ENCODE measurements around the gene MEG3. TPM values are rescaled to one million over a fixed set of nuclear protein-coding genes. Genes with fewer than 3 reads are reported as not detected.

MEG3 gene
- total and polyA plus RNA-seq, 2 of the 4 experiments (the other 2 are of a cell fraction), result 31.5 to 556 TPM

DNA sequence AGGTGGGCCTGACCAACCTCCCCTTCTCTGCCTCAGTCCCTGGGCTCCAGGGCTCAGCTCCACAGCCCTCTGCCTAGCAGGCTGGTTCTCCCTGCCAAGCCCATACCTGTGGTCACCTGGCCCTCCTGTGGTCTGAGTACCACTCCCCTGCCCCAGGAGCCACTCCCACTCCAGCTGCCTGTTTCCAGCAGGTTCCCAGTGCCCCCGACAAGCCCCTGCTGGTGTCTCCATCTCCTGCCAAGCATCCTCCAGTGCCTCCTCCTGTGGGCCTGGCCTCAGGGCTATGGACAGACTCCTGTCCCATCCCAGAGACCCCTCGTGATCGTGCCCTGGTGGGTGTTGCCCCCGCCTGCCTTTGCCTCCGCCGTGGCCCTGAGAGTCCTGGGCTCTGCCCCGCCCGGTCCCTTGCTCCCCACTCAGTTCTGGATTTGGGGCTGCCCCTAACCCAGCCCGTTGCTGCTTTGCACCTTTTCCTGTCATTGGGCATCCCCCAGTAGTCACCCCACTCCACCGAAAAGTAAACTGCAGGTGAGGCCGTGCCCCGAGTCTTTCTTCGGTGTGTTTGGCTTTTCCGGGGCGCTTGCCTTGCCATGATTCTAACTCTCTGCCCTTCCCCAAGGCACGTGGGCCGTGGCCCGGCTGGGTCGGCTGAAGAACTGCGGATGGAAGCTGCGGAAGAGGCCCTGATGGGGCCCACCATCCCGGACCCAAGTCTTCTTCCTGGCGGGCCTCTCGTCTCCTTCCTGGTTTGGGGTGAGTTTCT, 9.8 kb downstream of the MEG3 start:
- H3K4me2 ChIP-seq (ENCODE audit: low read depth, low read length), result no peak overlapping the region
- CTCF ChIA-PET, result no interaction called here
- no peak overlapping the region for H2BK20ac ChIP-seq (ENCODE audit: low read depth, low read length)
- no peak overlapping the region for H2BK15ac ChIP-seq (ENCODE audit: low read depth, low read length)
- no peak for ATAC-seq (ENCODE audit: low read depth)
- H4K20me1 ChIP-seq (ENCODE audit: insufficient read depth, low read length), result peaks cover 98% of the 10 kb centered on the region
- H2AK9ac ChIP-seq (replicated peaks; ENCODE audit: low read depth, low read length, poor library complexity), result peak overlapping the region; percentile 23
- H3K36me3 ChIP-seq (ENCODE audit: control insufficient read depth, insufficient read depth, low read length), result peaks cover 79% of the 10 kb centered on the region
- H3K4me1 ChIP-seq (ENCODE audit: control insufficient read depth, insufficient read depth, low read length), result peaks cover 7% of the 10 kb centered on the region
- H4K91ac ChIP-seq (ENCODE audit: insufficient read depth, low read depth, low read length), result no peak overlapping the region
- H3K27ac ChIP-seq (ENCODE audit: insufficient read depth, low read length), result no peak overlapping the region
- no peak overlapping the region for H3K4ac ChIP-seq (ENCODE audit: low read depth, low read length)
- H3K14ac ChIP-seq (replicated peaks; ENCODE audit: low read depth, low read length), result no peak overlapping the region
- H3K79me1 ChIP-seq (ENCODE audit: low read depth in 1 of 2, low read length in 2 of 2), result peaks cover 7 to 55% of the 10 kb centered on the region in 2 experiments; a peak in 3 of 4 replicates
- H2BK120ac ChIP-seq (ENCODE audit: low read depth, low read length), result no peak overlapping the region
- H3K23ac ChIP-seq (ENCODE audit: low read depth, low read length), result no peak overlapping the region
- no peak overlapping the region for H2BK5ac ChIP-seq (ENCODE audit: low read depth, low read length, poor library complexity, severe bottlenecking)
- H2AFZ ChIP-seq (replicated peaks; ENCODE audit: low read length, poor library complexity), result no peak overlapping the region
- DNase-seq, result no peak
- BruUV-seq (replicated peaks), result no TSS peak
- H4K8ac ChIP-seq (ENCODE audit: low read depth in 2 of 2, low read length in 2 of 2), result no peak overlapping the region
- in situ Hi-C loops (cut with MboI; ENCODE audit: low sequenced_read_pairs) (loop anchor here (10.0 kb wide), 1 partner anchor 431 kb away; no protein-coding TSS in a partner anchor), intact Hi-C loops (cut with micrococcal nuclease) (no loop called here), dilution Hi-C loops (cut with HindIII; ENCODE audit: low sequenced_read_pairs, unreplicated experiment) (no loop called here)
- no peak overlapping the region for H3K9ac ChIP-seq (ENCODE audit: low read depth, low read length)
- H2AK5ac ChIP-seq (ENCODE audit: low read depth, low read length), result no peak overlapping the region
- WGBS, 2 experiments (ENCODE audit: extremely low coverage in 2 of 2, insufficient read length in 1 of 2), result 81% methylated on average over 3 of the region's 24 CpGs; no CpG with 5 or more reads in 1 of the 2 experiments
- H3K9me1 ChIP-seq (ENCODE audit: insufficient read depth, low read length), result peaks cover 3% of the 10 kb centered on the region; the same call in 1 of the 2 replicates
- no peaks in the 10 kb centered on the region for H3K9me3 ChIP-seq (ENCODE audit: control insufficient read depth, insufficient read depth, low read length)
- H3K18ac ChIP-seq (ENCODE audit: low read depth, low read length), result no peak overlapping the region
- H3K56ac ChIP-seq (ENCODE audit: extremely low read depth, insufficient read depth, low read length), result no peak overlapping the region
- no peak overlapping the region for H3K4me3 ChIP-seq (ENCODE audit: insufficient read depth, low read depth, low read length)
- H3K27me3 ChIP-seq (ENCODE audit: control insufficient read depth, insufficient read depth, low read length), result no peaks in the 10 kb centered on the region
- H4K5ac ChIP-seq (ENCODE audit: low read depth, low read length), result no peak overlapping the region
- POLR2A ChIA-PET (ENCODE audit: unreplicated experiment), result no interaction called here
- TF ChIP-seq RFX5 (IDR thresholded peaks at IDR 0.05; ENCODE audit: low read depth, low read length), result no peak
- no peak for TF ChIP-seq MAZ (IDR thresholded peaks at IDR 0.05; ENCODE audit: borderline replicate concordance, low read depth, low read length)
- no peak for TF ChIP-seq CEBPB (IDR thresholded peaks at IDR 0.05; ENCODE audit: low read depth, low read length)
- TF ChIP-seq NFE2L2 (IDR thresholded peaks at IDR 0.05; ENCODE audit: low read depth, low read length), result no peak
- TF ChIP-seq BHLHE40 (IDR thresholded peaks at IDR 0.05; ENCODE audit: low read depth, low read length), result no peak
- TF ChIP-seq, protein P1, sequence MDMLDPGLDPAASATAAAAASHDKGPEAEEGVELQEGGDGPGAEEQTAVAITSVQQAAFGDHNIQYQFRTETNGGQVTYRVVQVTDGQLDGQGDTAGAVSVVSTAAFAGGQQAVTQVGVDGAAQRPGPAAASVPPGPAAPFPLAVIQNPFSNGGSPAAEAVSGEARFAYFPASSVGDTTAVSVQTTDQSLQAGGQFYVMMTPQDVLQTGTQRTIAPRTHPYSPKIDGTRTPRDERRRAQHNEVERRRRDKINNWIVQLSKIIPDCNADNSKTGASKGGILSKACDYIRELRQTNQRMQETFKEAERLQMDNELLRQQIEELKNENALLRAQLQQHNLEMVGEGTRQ (IDR thresholded peaks at IDR 0.05; ENCODE audit: low read depth, low read length), result no peak
- TF ChIP-seq SMC3 (IDR thresholded peaks at IDR 0.05; ENCODE audit: low read depth, low read length), result no peak
- TF ChIP-seq, protein P2, sequence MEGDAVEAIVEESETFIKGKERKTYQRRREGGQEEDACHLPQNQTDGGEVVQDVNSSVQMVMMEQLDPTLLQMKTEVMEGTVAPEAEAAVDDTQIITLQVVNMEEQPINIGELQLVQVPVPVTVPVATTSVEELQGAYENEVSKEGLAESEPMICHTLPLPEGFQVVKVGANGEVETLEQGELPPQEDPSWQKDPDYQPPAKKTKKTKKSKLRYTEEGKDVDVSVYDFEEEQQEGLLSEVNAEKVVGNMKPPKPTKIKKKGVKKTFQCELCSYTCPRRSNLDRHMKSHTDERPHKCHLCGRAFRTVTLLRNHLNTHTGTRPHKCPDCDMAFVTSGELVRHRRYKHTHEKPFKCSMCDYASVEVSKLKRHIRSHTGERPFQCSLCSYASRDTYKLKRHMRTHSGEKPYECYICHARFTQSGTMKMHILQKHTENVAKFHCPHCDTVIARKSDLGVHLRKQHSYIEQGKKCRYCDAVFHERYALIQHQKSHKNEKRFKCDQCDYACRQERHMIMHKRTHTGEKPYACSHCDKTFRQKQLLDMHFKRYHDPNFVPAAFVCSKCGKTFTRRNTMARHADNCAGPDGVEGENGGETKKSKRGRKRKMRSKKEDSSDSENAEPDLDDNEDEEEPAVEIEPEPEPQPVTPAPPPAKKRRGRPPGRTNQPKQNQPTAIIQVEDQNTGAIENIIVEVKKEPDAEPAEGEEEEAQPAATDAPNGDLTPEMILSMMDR (conservative IDR thresholded peaks at IDR 0.05; ENCODE audit: low read depth, low read length), result no peak
- TF ChIP-seq MXI1 (IDR thresholded peaks at IDR 0.05; ENCODE audit: borderline replicate concordance, low read depth, low read length), result no peak
- no peak for TF ChIP-seq CHD1 (IDR thresholded peaks at IDR 0.05; ENCODE audit: low read depth, low read length)
- no peak for TF ChIP-seq RAD21 (IDR thresholded peaks at IDR 0.05; ENCODE audit: low read length)
- no peak for TF ChIP-seq FOS (IDR thresholded peaks at IDR 0.05; ENCODE audit: low read depth, low read length)
- TF ChIP-seq POLR2A (IDR thresholded peaks at IDR 0.05; ENCODE audit: low read depth, low read length), result no peak
- TF ChIP-seq RCOR1 (IDR thresholded peaks at IDR 0.05; ENCODE audit: insufficient replicate concordance, low read length), result no peak
- TF ChIP-seq MAFK (IDR thresholded peaks at IDR 0.05; ENCODE audit: low read depth, low read length), result no peak
